GM18907 (cell line): ENCODE results near the gene FOXN3.

Experiments
- ATAC-seq: cut with Tn5 transposase; IDR thresholded peaks from one replicate; pipeline ENCODE4 v1.9.1; 2021; ENCODE audit warnings: mild to moderate bottlenecking, moderate library complexity; ENCODE audit not compliant: unreplicated experiment

Gene FOXN3

GRCh38 chr14:89240414-89240813 is 176.6 kb downstream of the FOXN3 start:
- ATAC-seq = no peak

- ATAC-seq = no peak
These were observed 178.0 kb downstream of the FOXN3 start for GRCh38 chr14:89239023-89239422.

- no peak for ATAC-seq
These were observed 179.0 kb downstream of the FOXN3 start for GRCh38 chr14:89237921-89238529.

- ATAC-seq = no peak
These were observed 180.2 kb downstream of the FOXN3 start for GRCh38 chr14:89236851-89237250.

GRCh38 chr14:89233184-89233583 is 183.8 kb downstream of the FOXN3 start:
- ATAC-seq = no peak

GRCh38 chr14:89232265-89233070 is 184.6 kb downstream of the FOXN3 start:
- no peak for ATAC-seq

- ATAC-seq = no peak
These were observed 185.5 kb downstream of the FOXN3 start for GRCh38 chr14:89231426-89232113.

- no peak for ATAC-seq
These were observed 188.0 kb downstream of the FOXN3 start for GRCh38 chr14:89228921-89229639.

GRCh38 chr14:89227496-89227836 is 189.6 kb downstream of the FOXN3 start:
- ATAC-seq = no peak

- ATAC-seq = no peak
These were observed 190.1 kb downstream of the FOXN3 start for GRCh38 chr14:89226801-89227495.

GRCh38 chr14:89225607-89226006 is 191.4 kb downstream of the FOXN3 start:
- no peak for ATAC-seq

GRCh38 chr14:89221109-89221810 is 195.8 kb downstream of the FOXN3 start:
- no peak for ATAC-seq

GRCh38 chr14:89219051-89219450 is 198.0 kb downstream of the FOXN3 start:
- no peak for ATAC-seq

GRCh38 chr14:89217891-89218290 is 199.1 kb downstream of the FOXN3 start:
- no peak for ATAC-seq

GRCh38 chr14:89215531-89215930 is 201.5 kb downstream of the FOXN3 start:
- no peak for ATAC-seq

- no peak for ATAC-seq
These were observed 201.9 kb downstream of the FOXN3 start for GRCh38 chr14:89215114-89215513.

- ATAC-seq = no peak
These were observed 202.6 kb downstream of the FOXN3 start for GRCh38 chr14:89214221-89214965.

GRCh38 chr14:89212386-89213235 is 204.4 kb downstream of the FOXN3 start:
- ATAC-seq = no peak

- no peak for ATAC-seq
These were observed 207.5 kb downstream of the FOXN3 start for GRCh38 chr14:89209558-89209957.
